HL-60/S4 (cell line): Measurements from ENCODE around the gene CHD9NB.
"Not testable (repeated sequence)": the region's sequence is repeated elsewhere in the genome, so short reads cannot be mapped to it uniquely, and the experiment has no call there.

Experiments used
- in situ Hi-C: fragments of 300-500 bp; cut with MboI; formaldehyde crosslinking; loops from 2 replicates; pipeline ENCODE4 v1.14.3; 2022; ENCODE audit warnings: low sequenced_read_pairs

The CHD9NB gene

GRCh38 chr16:53058441-53058840 lies 5.7 kb upstream of the CHD9NB start:
- in situ Hi-C loops = no loop called here

DNA sequence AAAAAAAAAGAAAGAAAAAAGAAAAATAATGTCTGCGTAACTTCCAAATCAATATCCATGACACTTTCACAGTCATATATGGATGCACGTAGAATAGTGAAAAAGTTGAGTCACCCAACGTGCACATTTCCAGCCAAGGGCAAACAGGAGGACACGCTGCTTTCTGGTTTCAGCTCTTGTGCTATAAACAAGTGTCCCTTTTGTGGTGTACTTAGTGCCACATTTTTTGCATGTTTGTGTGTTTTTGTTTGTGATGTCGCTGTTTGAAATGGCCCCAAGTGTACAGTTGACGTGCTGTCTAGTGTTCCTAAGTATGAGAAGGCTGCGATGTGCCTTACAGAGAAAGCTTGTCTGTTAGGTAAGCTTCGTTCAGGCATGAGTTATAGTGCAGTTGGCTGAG lies 5.0 kb upstream of the CHD9NB start:
- in situ Hi-C loops = no loop called here

- in situ Hi-C loops = no loop called here
Observed at GRCh38 chr16:53056392-53056881, 3.7 kb upstream of the CHD9NB start.

DNA sequence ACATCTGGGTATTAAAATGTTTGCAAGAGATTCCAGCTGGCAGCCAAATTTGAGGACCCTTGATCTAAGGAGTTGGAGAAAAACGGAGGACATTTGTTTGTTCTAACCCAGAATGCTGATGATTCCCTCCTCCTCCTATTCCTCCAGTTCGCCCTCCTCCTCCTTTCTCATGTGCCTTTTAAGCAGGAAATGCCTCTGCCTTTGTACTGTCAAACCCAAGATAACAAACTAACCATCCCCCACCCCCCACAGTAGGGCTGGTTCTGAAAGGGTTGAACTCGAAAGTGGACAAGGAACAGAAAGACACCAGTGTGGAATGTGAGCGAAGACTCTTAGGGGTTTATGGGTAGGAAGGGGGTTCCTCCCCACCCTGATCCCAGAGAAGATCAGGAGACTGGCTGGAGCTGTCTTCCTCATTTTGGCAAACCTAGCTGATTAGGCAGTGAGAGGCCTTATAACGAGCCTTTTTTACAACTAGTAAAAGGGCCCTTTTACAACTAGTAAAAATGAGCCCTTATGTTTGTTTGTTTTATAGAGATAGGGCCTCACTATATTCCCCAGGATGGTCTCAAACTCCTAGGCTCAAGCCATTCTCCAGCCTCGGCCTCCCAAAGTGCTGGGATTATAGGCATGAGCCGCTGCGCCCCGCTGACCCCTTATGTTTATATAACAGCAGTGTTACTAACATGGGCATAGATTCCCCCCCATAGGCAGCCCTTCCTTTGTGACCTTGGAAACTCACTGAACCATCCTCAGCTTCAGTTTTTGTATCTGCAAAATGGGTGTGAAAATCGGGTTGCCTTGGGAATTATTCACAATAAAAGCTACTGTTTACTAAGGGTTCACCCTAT lies 3.1 kb upstream of the CHD9NB start:
- in situ Hi-C loops = no loop called here

GRCh38 chr16:53054670-53055485 lies 2.2 kb upstream of the CHD9NB start, which contains the start of gene CHD9:
TSS of gene CHD9 (plus strand) at chr16:53054991. CDS start at chr16:53156090, 101,099 bp downstream.
- in situ Hi-C loops = no loop called here

- in situ Hi-C loops = no loop called here
Observed at GRCh38 chr16:53053967-53054669, 1.4 kb upstream of the CHD9NB start.

- in situ Hi-C loops = not testable (repeated sequence)
Observed at GRCh38 chr16:53051255-53051654, 1.4 kb downstream of the CHD9NB start.

DNA sequence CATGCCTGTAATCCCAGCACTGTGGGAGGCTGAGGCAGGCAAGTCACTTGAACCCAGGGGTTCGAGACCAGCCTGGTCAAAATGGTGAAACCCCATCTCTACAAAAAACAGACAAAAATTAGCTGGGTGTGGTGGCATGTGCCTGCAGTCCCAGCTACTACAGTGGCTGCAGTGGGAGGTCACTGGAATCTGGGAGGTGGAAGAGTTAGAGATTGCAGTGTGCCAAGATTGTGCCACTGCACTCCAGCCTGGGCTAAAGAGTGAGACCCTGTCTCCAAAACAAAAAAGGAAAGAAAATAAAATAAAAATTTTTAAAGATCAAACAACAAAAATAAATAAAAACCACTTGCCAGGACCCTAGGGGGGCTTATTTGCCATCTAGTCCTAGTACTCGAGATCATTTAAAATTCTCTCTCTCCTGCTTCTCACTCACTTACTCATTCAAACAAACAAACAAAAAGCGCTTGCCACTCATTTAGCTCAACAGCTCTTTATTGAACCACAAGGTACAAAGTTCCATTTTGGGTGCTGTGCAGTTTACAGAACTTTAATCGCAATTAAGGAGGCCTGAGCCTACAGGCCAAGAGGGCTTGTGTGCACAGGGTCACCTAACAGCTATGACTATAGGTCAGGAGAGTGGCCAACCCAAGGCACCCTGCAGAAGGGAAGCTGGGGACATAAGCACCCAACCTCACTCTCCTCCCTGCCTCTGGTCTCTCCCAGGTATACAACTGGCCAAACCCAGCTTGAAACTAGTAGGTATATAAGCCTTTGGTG lies 4.4 kb downstream of the CHD9NB start:
- in situ Hi-C loops = no loop called here

GRCh38 chr16:53047515-53047914 lies 5.2 kb downstream of the CHD9NB start:
- in situ Hi-C loops = not testable (repeated sequence)

- in situ Hi-C loops = no loop called here
Observed at GRCh38 chr16:53045341-53046220, 7.1 kb downstream of the CHD9NB start.

DNA sequence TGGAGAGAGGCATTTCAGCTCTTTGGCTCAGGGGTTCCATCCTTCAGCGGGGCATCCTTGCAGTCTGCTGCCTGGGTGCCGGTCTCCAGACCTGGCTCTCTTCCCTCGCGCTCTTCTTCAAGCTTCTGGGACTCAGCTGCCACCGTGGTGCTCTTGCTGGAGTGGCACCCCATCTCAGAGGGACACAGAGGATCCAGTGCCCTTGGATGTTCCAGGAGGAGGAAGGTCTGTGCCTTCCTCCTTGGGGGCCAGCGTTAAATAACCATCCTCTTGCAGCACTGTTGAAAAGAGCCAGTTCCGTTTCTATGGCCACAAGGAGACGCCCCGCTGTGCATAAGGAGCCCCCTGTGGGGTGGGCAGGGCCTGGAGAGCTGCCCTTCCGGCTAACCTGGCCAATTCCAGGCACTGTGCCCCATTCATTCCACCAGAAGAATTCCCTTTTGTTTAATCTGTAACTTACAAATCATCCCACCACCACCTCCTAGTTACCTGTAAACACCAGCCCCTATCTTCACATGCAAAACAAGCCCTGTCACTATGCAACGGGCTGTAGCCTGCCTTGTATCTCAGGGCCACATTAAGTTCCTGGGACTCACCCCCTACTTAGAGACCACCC lies 8.6 kb downstream of the CHD9NB start:
- in situ Hi-C loops = no loop called here

DNA sequence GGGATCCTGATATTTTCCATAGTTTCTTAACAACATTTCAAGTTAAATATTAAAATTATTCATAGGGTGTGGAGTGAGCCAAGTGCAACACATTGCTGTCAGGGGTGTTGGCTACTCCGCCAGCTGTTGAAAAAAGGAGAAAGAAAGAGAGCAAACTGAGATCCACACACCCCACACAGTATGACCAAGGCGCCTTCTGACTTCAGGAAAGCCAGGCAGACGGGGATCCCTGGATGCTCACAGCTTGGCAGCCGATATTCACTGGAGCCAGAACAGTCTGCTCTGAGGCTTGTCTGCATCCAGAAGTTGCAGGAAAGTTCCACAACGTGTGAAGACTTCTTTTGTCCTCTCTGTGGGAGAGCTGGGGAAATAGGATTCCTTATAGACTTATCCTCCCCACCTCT lies 9.3 kb downstream of the CHD9NB start:
- in situ Hi-C loops = no loop called here

GRCh38 chr16:53042235-53042701 lies 10.4 kb downstream of the CHD9NB start:
- in situ Hi-C loops = no loop called here

GRCh38 chr16:53041320-53042051 lies 11.2 kb downstream of the CHD9NB start:
- in situ Hi-C loops = no loop called here

- in situ Hi-C loops = no loop called here
Observed at GRCh38 chr16:53040788-53041187, 11.9 kb downstream of the CHD9NB start.

DNA sequence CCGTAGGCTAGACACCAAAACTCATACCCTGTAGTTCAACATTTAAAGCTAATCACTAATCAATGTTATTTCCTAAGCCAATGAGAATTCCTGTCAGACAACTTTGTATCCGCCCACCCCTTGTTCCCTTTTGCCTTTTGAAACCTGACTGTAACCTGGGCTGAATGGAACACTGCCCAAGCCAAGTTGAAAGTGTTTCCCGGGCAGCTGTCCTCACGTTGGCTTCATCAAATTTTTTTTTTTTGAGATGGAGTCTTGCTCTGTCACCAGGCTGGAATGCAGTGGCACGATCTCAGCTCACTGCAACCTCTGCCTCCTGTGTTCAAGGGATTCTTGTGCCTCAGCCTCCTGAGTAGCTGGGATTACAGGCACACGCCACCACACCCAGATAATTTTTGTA lies 16.0 kb downstream of the CHD9NB start:
- in situ Hi-C loops = not testable (repeated sequence)

GRCh38 chr16:53036066-53036465 lies 16.6 kb downstream of the CHD9NB start:
- in situ Hi-C loops = no loop called here
